GM18907 (cell line): ENCODE measurements around the gene ARHGAP15.

Experiments
- ATAC-seq: cut with Tn5 transposase; IDR thresholded peaks from one replicate; pipeline ENCODE4 v1.9.1; 2021; ENCODE audit warnings: mild to moderate bottlenecking, moderate library complexity; ENCODE audit not compliant: unreplicated experiment

Gene ARHGAP15

DNA sequence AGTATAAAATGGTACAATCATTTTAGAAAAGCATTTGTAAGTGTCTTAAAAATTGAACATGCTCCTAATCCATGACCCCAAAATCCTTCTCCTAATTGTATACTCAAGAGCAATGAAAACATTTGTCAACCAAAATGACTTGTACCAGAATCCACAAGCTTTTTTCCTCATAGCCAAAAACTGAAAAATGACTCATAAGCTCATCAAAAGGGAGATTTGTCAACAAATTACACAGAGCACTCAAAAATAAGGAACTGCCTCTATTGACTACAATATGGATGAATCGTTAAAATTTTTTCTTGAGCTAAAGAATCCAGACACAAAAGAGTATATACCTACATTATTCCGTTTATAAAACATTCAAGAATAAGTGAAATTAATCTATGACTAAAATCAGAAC, 544.8 kb downstream of the ARHGAP15 start:
- ATAC-seq = no peak

GRCh38 chr2:143675021-143675420, 545.8 kb downstream of the ARHGAP15 start:
- ATAC-seq = no peak

GRCh38 chr2:143679617-143680016, 550.4 kb downstream of the ARHGAP15 start:
- ATAC-seq = no peak

DNA sequence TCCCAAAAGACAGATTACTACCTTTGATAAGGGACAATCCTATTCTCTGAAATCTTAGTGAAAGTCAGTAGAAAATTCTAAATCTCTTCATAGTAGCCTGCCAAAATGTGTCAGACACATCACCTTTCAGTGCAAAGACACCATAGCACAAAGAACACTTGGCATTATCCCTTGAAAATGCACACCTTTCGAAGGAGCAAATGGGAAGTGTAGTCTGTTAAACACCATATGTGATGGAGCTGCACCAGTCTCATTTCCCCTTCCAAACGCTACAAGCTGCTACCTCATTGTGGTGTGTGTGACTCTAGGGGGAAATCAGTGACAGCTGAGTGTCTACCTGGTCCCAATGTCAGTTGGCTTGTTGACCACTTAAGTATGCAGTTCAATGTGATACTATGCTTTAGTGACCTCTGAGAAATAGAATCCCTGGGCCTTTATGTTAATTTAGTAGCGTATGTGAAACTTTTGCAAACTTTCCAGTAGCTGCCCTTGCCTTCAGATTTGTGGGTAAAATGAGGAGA, 551.7 kb downstream of the ARHGAP15 start:
- no peak for ATAC-seq

GRCh38 chr2:143682436-143683055, 553.3 kb downstream of the ARHGAP15 start:
- no peak for ATAC-seq

DNA sequence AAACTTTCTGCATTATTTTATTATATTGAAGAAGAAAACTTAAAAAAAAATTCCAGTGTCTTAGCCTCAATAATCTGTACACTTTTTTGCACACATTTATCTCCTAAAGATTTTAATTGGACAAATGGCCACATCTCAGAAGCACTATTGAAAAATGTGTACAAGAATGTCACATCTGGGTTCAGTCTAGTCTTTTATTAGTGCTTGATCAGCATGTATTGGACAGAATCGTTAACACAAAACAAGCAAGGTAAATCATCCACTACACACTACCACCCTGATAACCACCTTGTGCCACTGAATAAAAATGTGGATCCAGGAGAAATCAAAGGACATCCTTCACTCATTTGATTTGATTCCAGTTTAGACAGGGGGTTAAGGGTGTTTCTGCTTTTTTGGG, 554.8 kb downstream of the ARHGAP15 start:
- ATAC-seq = no peak

DNA sequence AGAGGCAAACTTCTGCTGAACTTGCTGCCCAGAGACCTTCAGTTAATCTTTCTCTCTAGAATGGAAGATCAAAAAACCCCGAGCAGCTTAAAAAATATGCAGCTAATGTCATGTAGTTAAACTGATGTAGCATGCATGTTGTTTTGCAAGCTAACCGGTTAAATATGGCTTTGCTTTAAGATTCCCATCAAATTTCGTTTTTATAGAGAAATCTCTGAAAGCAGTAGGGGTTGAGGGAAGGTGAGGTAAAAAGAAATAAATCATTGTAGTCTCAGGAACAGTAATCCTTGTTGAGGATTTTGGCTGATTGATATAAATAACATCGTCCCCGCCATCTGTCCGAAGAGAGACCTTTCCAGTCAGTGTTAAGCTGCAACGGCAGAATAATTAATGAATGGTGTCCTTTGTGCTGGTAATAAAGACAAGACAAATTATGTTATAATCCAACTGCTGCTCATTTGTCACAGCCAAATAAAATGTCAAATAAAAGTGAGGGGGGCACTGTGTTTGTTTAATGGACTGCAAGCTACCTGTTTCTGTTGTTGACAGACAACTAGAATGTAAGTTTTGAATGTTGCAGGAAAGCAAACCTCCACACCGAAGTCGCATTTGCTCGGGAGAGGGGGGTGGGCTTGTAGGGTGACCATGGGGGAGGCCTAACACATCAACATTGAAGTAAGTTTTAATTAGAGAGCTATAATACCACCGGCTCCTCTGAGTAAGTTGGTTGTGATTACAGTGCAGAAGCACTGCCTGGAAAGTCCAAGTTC, 555.5 kb downstream of the ARHGAP15 start:
- ATAC-seq = no peak

- no peak for ATAC-seq
These were observed 556.3 kb downstream of the ARHGAP15 start for GRCh38 chr2:143685421-143686078.

DNA sequence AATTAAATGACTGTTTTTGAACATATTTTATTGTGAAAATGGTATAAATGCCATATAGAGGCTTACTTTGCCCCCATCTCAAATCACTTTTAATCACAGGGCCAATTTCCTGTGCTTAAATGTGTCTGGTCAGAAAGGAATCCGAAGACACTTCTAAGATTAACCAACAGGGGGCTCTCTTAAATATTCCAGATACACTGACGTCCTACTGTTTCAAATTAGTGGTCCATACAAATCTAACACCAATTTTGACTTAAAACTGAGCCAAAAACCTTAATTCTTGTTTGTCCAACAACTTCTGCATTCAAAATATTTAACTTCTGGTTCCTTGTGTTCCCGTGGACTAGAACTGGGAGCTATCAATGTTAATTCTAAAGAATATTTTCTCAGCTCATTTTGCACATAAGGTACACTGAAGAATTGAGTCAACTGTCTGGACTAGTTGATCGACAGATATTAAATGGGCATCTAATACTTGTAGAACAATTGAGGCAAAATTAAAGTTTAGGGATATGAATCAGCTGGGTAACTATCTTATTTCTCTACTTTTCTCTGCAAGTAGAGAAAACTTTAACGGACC, 557.5 kb downstream of the ARHGAP15 start:
- no peak for ATAC-seq

DNA sequence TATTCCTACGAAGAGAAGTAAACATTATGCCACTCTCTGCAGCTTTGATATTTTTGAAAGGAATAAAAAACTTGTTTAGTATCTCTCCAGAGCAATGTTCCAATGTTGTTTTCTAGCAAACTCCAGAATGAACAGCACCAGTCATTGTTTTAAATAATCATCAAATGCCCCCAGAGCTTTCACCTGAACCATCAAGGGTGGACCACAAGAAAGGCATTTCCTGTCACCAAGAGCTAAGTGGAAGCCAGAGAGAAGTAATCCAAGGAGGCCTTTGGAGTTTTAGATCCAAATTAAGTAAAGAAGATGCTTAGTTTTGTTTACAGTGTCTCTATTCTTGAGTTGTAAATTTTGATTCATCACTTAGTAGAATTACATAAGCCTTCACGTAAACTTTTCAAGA, 559.0 kb downstream of the ARHGAP15 start:
- ATAC-seq = no peak

DNA sequence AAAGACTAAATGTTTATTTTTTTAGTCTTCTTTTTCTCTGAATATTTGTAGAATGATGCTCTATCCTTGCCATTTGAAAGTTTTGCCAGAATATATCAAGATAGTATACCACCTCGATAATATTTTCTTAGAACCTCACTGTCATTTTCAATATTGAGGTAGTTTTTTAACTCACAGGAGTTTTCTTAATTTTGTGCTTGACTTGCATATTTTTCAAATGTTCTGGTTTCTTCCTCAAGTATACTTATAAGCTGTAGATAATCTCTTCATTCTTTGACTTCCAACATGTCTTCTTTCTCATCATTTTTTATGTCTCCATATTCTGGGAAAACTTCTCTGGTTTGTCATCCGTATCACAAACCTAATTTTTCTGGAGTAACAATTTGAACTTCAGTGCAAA, 559.6 kb downstream of the ARHGAP15 start:
- no peak for ATAC-seq

GRCh38 chr2:143689541-143689940, 560.3 kb downstream of the ARHGAP15 start:
- no peak for ATAC-seq

GRCh38 chr2:143690235-143690634, 561.0 kb downstream of the ARHGAP15 start:
- ATAC-seq = no peak

GRCh38 chr2:143691121-143691520, 561.9 kb downstream of the ARHGAP15 start:
- no peak for ATAC-seq

DNA sequence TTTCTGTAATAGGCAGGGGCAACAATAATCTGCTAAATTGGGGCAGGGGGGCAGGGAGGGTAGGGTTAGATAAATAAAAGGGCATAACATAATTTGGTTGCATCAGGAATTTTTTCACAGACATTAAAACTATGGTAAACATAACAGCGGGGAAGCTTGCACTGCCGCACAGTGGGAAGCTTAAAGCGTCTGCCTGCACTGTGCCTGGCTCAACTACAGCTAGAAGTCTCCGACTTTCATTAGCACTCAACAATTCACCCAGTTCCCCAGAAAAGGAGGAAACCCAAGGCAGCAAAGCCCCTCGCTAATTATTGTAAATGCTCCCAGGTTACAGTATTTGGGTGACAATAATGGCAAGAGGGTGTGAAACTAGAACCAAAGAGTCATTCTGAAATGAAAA, 562.9 kb downstream of the ARHGAP15 start:
- ATAC-seq = no peak

GRCh38 chr2:143692967-143693366, 563.7 kb downstream of the ARHGAP15 start:
- no peak for ATAC-seq

DNA sequence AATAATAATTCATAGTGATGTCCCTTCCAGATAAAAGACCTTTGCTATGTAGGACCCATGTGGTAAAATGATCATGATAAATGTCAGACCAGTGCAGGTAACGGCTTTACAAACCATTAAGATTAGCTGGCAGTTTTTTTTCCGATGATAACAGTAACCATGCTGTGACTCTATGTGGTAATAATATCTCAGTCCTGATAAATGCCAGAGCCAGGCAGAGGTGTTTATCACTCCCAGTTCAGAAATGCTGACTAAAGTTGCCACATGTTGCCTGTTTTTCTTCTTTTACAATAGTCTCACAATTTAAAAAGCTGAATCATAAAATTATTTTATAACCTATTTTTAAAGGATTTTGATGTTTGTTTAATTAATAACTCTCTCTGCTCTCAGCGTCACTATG, 565.1 kb downstream of the ARHGAP15 start:
- ATAC-seq = no peak

GRCh38 chr2:143696651-143697050, 567.4 kb downstream of the ARHGAP15 start:
- peak; percentile 73 for ATAC-seq

DNA sequence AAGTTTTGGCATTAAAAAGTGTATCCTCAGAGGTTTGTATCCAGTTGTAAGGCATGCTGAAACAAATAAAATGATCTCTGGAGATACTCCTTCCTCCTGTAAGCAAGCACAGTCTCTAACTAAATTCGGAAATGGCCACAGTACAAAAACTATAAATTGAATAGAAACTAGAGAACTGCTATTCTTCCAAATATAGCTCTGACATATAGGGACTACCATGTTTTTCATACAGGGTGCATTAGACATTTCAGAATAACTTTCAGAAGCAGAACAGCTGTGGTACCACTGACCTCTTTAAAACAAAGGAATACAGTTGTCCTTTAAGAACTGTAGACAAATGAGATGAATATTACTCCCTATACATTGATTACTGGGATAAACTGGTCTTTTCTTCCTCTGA, 568.5 kb downstream of the ARHGAP15 start:
- ATAC-seq = no peak

GRCh38 chr2:143698352-143698751, 569.1 kb downstream of the ARHGAP15 start:
- ATAC-seq = no peak

- no peak for ATAC-seq
These were observed 569.8 kb downstream of the ARHGAP15 start for GRCh38 chr2:143698888-143699570.
